ENCODE results near the gene MPHOSPH10.

DNA sequence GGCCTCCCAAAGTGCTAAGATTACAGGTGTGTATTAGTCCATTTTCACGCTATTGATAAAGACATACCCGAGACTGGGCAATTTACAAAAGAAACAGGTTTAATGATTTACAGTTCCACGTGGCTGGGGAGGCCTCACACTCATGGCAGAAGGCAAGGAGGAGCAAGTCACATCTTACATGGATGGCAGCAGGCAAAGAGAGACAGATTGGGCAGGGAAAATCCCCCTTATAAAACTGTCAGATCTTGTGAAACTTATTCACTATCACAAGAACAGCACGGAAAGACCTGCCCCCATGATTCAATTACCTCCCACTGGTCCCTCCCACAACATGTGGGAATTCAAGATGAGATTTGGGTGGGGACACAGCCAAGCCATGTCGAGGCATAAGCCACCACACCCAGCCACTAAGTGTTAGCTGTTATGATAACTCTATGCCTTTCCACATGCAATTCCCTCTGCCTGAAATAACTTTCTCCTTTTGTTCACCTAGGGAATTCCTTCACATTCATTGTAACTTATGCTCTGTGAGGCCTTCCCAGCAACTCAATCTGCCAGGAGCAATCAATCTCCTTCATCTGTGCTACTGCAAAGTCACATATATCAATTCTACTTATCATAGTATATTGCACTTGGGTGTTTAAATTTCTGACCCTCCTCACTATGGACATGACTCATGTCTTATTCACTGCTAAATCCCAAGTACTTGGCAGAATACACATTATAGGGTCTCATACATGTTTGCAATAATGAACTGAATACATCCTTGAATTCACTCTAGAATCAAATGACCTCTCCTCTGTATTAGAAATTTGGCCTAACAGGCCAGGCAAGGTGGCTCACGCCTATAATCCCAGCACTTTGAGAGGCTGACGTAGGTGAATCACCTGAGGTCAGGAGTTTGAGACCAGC, 7.8 kb upstream of the MPHOSPH10 start:
- TF ChIP-seq POLR2AphosphoS5 (IDR thresholded peaks at IDR 0.05; ENCODE audit: low read depth, low read length) = no peak
- TF ChIP-seq, protein P1, sequence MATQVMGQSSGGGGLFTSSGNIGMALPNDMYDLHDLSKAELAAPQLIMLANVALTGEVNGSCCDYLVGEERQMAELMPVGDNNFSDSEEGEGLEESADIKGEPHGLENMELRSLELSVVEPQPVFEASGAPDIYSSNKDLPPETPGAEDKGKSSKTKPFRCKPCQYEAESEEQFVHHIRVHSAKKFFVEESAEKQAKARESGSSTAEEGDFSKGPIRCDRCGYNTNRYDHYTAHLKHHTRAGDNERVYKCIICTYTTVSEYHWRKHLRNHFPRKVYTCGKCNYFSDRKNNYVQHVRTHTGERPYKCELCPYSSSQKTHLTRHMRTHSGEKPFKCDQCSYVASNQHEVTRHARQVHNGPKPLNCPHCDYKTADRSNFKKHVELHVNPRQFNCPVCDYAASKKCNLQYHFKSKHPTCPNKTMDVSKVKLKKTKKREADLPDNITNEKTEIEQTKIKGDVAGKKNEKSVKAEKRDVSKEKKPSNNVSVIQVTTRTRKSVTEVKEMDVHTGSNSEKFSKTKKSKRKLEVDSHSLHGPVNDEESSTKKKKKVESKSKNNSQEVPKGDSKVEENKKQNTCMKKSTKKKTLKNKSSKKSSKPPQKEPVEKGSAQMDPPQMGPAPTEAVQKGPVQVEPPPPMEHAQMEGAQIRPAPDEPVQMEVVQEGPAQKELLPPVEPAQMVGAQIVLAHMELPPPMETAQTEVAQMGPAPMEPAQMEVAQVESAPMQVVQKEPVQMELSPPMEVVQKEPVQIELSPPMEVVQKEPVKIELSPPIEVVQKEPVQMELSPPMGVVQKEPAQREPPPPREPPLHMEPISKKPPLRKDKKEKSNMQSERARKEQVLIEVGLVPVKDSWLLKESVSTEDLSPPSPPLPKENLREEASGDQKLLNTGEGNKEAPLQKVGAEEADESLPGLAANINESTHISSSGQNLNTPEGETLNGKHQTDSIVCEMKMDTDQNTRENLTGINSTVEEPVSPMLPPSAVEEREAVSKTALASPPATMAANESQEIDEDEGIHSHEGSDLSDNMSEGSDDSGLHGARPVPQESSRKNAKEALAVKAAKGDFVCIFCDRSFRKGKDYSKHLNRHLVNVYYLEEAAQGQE (IDR thresholded peaks at IDR 0.05; ENCODE audit: insufficient read depth in 1 of 2, low read depth in 2 of 2, low read length in 2 of 2) = no peak
- no peak for TF ChIP-seq SIN3A (IDR thresholded peaks at IDR 0.05; ENCODE audit: borderline replicate concordance, insufficient read depth, low read length)
- no peak for TF ChIP-seq FOXP2 (optimal IDR thresholded peaks at IDR 0.05; ENCODE audit: borderline replicate concordance, extremely low read depth, extremely low read length, insufficient read depth)
- TF ChIP-seq TAF1 (IDR thresholded peaks at IDR 0.05; ENCODE audit: borderline replicate concordance, insufficient read depth, low read length) = no peak
